Measurements from ENCODE around the gene ADIPOR2.

ADIPOR2 gene

GRCh38 chr12:1769809-1770494 is 79.1 kb downstream of the ADIPOR2 start:
- Histone ChIP-seq H3K9me3 (no peaks in the 10 kb centered on the region), H3K4me3 (no peak overlapping the region), H3K36me3 (replicated peaks) (no peaks in the 10 kb centered on the region), H3K27me3 (ENCODE audit: low read depth) (no peaks in the 10 kb centered on the region), H3K4me1 (peaks cover 22% of the 10 kb centered on the region)
- in situ Hi-C loops (cut with MboI; ENCODE audit: low sequenced_read_pairs), result no loop called here
- DNase-seq (ENCODE audit: low spot score in 2 of 2), result no peak

- H3K4me3 ChIP-seq, result no peak overlapping the region
- H3K36me3 ChIP-seq (replicated peaks), result peaks cover 7% of the 10 kb centered on the region
- in situ Hi-C loops (cut with MboI; ENCODE audit: low sequenced_read_pairs), result no loop called here
- no peak for DNase-seq (ENCODE audit: low spot score in 2 of 2)
- no peaks in the 10 kb centered on the region for H3K9me3 ChIP-seq
- H3K4me1 ChIP-seq, result peaks cover 19% of the 10 kb centered on the region
- no peaks in the 10 kb centered on the region for H3K27me3 ChIP-seq (ENCODE audit: low read depth)
These were observed 83.2 kb downstream of the ADIPOR2 start for GRCh38 chr12:1773937-1774655.

GRCh38 chr12:1776170-1776921 is 85.5 kb downstream of the ADIPOR2 start:
- Histone ChIP-seq H3K9me3 (no peaks in the 10 kb centered on the region), H3K4me3 (no peak overlapping the region), H3K4me1 (peaks cover 19% of the 10 kb centered on the region), H3K36me3 (replicated peaks) (peaks cover 19% of the 10 kb centered on the region), H3K27me3 (ENCODE audit: low read depth) (no peaks in the 10 kb centered on the region)
- peak; percentile 50 to 76 for DNase-seq (ENCODE audit: low spot score in 2 of 2)
- in situ Hi-C loops (cut with MboI; ENCODE audit: low sequenced_read_pairs), result no loop called here

GRCh38 chr12:1777798-1778197 is 86.9 kb downstream of the ADIPOR2 start:
- peaks cover 19% of the 10 kb centered on the region for H3K4me1 ChIP-seq

GRCh38 chr12:1778911-1779310 is 88.0 kb downstream of the ADIPOR2 start:
- Histone ChIP-seq H3K36me3 (replicated peaks) (peaks cover 23% of the 10 kb centered on the region), H3K9me3 (no peaks in the 10 kb centered on the region), H3K27me3 (ENCODE audit: low read depth) (no peaks in the 10 kb centered on the region), H3K4me3 (no peak overlapping the region), H3K4me1 (peaks cover 16% of the 10 kb centered on the region)
- in situ Hi-C loops (cut with MboI; ENCODE audit: low sequenced_read_pairs), result no loop called here
- DNase-seq (ENCODE audit: low spot score in 2 of 2), result no peak

More at GRCh38 chr12:1777798-1778197, 86.9 kb downstream of the ADIPOR2 start:
- DNase-seq (ENCODE audit: low spot score in 2 of 2), result no peak
- H3K27me3 ChIP-seq (ENCODE audit: low read depth), result no peaks in the 10 kb centered on the region
- H3K9me3 ChIP-seq, result no peaks in the 10 kb centered on the region
- H3K36me3 ChIP-seq (replicated peaks), result peaks cover 19% of the 10 kb centered on the region
- in situ Hi-C loops (cut with MboI; ENCODE audit: low sequenced_read_pairs), result no loop called here
- no peak overlapping the region for H3K4me3 ChIP-seq

- in situ Hi-C loops (cut with MboI; ENCODE audit: low sequenced_read_pairs), result no loop called here
- H3K4me1 ChIP-seq, result peaks cover 13% of the 10 kb centered on the region
- H3K27me3 ChIP-seq (ENCODE audit: low read depth), result no peaks in the 10 kb centered on the region
- peaks cover 27% of the 10 kb centered on the region for H3K36me3 ChIP-seq (replicated peaks)
- no peak overlapping the region for H3K4me3 ChIP-seq
- no peaks in the 10 kb centered on the region for H3K9me3 ChIP-seq
- no peak for DNase-seq (ENCODE audit: low spot score in 2 of 2)
These were observed 88.9 kb downstream of the ADIPOR2 start for GRCh38 chr12:1779783-1780182.

- Histone ChIP-seq H3K36me3 (replicated peaks) (peaks cover 33% of the 10 kb centered on the region), H3K27me3 (ENCODE audit: low read depth) (no peaks in the 10 kb centered on the region), H3K4me3 (no peak overlapping the region), H3K9me3 (no peaks in the 10 kb centered on the region), H3K4me1 (peaks cover 3% of the 10 kb centered on the region)
- DNase-seq (ENCODE audit: low spot score in 2 of 2), result no peak
- in situ Hi-C loops (cut with MboI; ENCODE audit: low sequenced_read_pairs), result no loop called here
These were observed 90.9 kb downstream of the ADIPOR2 start for GRCh38 chr12:1781772-1782171.

- no peaks in the 10 kb centered on the region for H3K4me1 ChIP-seq
- H3K9me3 ChIP-seq, result no peaks in the 10 kb centered on the region
- in situ Hi-C loops (cut with MboI; ENCODE audit: low sequenced_read_pairs), result no loop called here
- no peaks in the 10 kb centered on the region for H3K27me3 ChIP-seq (ENCODE audit: low read depth)
- peaks cover 33% of the 10 kb centered on the region for H3K36me3 ChIP-seq (replicated peaks)
- no peak for DNase-seq (ENCODE audit: low spot score in 2 of 2)
- no peak overlapping the region for H3K4me3 ChIP-seq
These were observed 91.3 kb downstream of the ADIPOR2 start for GRCh38 chr12:1782215-1782614.

GRCh38 chr12:1787714-1788113 is 96.8 kb downstream of the ADIPOR2 start:
- Histone ChIP-seq H3K36me3 (replicated peaks) (peaks cover 14% of the 10 kb centered on the region), H3K27me3 (ENCODE audit: low read depth) (no peaks in the 10 kb centered on the region), H3K9me3 (no peaks in the 10 kb centered on the region), H3K4me1 (no peaks in the 10 kb centered on the region), H3K4me3 (no peak overlapping the region)
- DNase-seq (ENCODE audit: low spot score in 2 of 2), result no peak
- in situ Hi-C loops (cut with MboI; ENCODE audit: low sequenced_read_pairs), result loop anchor here (5.0 kb wide), 1 partner anchor 140 kb away; no protein-coding TSS in a partner anchor

- Histone ChIP-seq H3K9me3 (no peaks in the 10 kb centered on the region), H3K4me3 (no peak overlapping the region), H3K4me1 (no peaks in the 10 kb centered on the region), H3K36me3 (replicated peaks) (peaks cover 6% of the 10 kb centered on the region), H3K27me3 (ENCODE audit: low read depth) (no peaks in the 10 kb centered on the region)
- in situ Hi-C loops (cut with MboI; ENCODE audit: low sequenced_read_pairs), result loop anchor here (5.0 kb wide), 1 partner anchor 147 kb away; no protein-coding TSS in a partner anchor
- no peak for DNase-seq (ENCODE audit: low spot score in 2 of 2)
These were observed 99.6 kb downstream of the ADIPOR2 start for GRCh38 chr12:1790444-1790843.

GRCh38 chr12:1791104-1791841 is 100.4 kb downstream of the ADIPOR2 start:
- peak; percentile 49 to 74 for DNase-seq (ENCODE audit: low spot score in 2 of 2)
- H3K4me3 ChIP-seq, result no peak overlapping the region
- peaks cover under 1% of the 10 kb centered on the region; the same call in 1 of the 2 replicates for H3K36me3 ChIP-seq (replicated peaks)
- H3K27me3 ChIP-seq (ENCODE audit: low read depth), result no peaks in the 10 kb centered on the region
- in situ Hi-C loops (cut with MboI; ENCODE audit: low sequenced_read_pairs), result loop anchor here (5.0 kb wide), 1 partner anchor 146 kb away; no protein-coding TSS in a partner anchor
- no peaks in the 10 kb centered on the region for H3K9me3 ChIP-seq
- peaks cover 4% of the 10 kb centered on the region for H3K4me1 ChIP-seq

- in situ Hi-C loops (cut with MboI; ENCODE audit: low sequenced_read_pairs), result loop anchor here (5.0 kb wide), 1 partner anchor 145 kb away; no protein-coding TSS in a partner anchor
- peaks cover 8% of the 10 kb centered on the region for H3K4me1 ChIP-seq
These were observed 101.5 kb downstream of the ADIPOR2 start for GRCh38 chr12:1792406-1792805.

More at GRCh38 chr12:1792406-1792805, 101.5 kb downstream of the ADIPOR2 start:
- no peaks in the 10 kb centered on the region for H3K9me3 ChIP-seq
- H3K4me3 ChIP-seq, result no peak overlapping the region
- no peaks in the 10 kb centered on the region for H3K36me3 ChIP-seq (replicated peaks)
- DNase-seq (ENCODE audit: low spot score in 2 of 2), result no peak
- no peaks in the 10 kb centered on the region for H3K27me3 ChIP-seq (ENCODE audit: low read depth)
